ENCODE data around the gene ACTN4. TPM values are rescaled to one million over a fixed set of nuclear protein-coding genes. Genes with fewer than 3 reads are reported as not detected.

Gene ACTN4
- total and polyA plus RNA-seq, 2 of the 4 experiments (the other 2 are of a cell fraction): 541 to 659 TPM

- peak overlapping the region; percentile 90 for H4K5ac ChIP-seq (ENCODE audit: low read depth, low read length)
- peak overlapping the region; percentile 93 for H3K18ac ChIP-seq (ENCODE audit: low read depth, low read length)
- peak overlapping the region; percentile 83 for H3K4ac ChIP-seq (ENCODE audit: low read depth, low read length)
- H4K20me1 ChIP-seq (ENCODE audit: insufficient read depth, low read length): peaks cover 56% of the 10 kb centered on the region
- H2AK9ac ChIP-seq (replicated peaks; ENCODE audit: low read depth, low read length, poor library complexity): peak overlapping the region; percentile 88
- H3K4me3 ChIP-seq (ENCODE audit: insufficient read depth, low read depth, low read length): peak overlapping the region; percentile 80
- peaks cover 14% of the 10 kb centered on the region for H3K9me1 ChIP-seq (ENCODE audit: insufficient read depth, low read length)
- H3K4me2 ChIP-seq (ENCODE audit: low read depth, low read length): peak overlapping the region; percentile 100
- in situ Hi-C loops (cut with MboI; ENCODE audit: low sequenced_read_pairs) (loop anchor here (25.0 kb wide), 1 partner anchor 412 kb away; no protein-coding TSS in a partner anchor), intact Hi-C loops (cut with micrococcal nuclease) (loop anchor here (2.0 to 5.0 kb wide), 2 partner anchors 62 to 283 kb away; partner anchors contain the start of genes MRPS12 and SARS2), dilution Hi-C loops (cut with HindIII; ENCODE audit: low sequenced_read_pairs, unreplicated experiment) (no loop called here)
- peak overlapping the region; percentile 87 to 91 for H4K8ac ChIP-seq (ENCODE audit: low read depth in 2 of 2, low read length in 2 of 2)
- ChIA-PET CTCF (interaction anchor here (1.1 kb wide), 1 partner anchor 14 kb away, joined by 3 read pairs; no protein-coding TSS in a partner anchor), POLR2A (ENCODE audit: unreplicated experiment) (interaction anchor here (0.6 to 1.0 kb wide), 3 partner anchors 14 to 286 kb away, joined by 3 to 4 read pairs (median 3); no protein-coding TSS in a partner anchor)
- WGBS, 2 experiments (ENCODE audit: extremely low coverage in 2 of 2, insufficient read length in 1 of 2): 2% methylated on average over 10 of the region's 13 CpGs; no CpG with 5 or more reads in 1 of the 2 experiments
- peaks cover 26% of the 10 kb centered on the region for H3K4me1 ChIP-seq (ENCODE audit: control insufficient read depth, insufficient read depth, low read length)
- 0 out of 2 replicates have a peak, but pooled peaks cover 1% of the 10 kb centered on the region for H3K36me3 ChIP-seq (ENCODE audit: control insufficient read depth, insufficient read depth, low read length)
- H3K56ac ChIP-seq (ENCODE audit: extremely low read depth, insufficient read depth, low read length): peak overlapping the region; percentile 97
- H2AK5ac ChIP-seq (ENCODE audit: low read depth, low read length): peak overlapping the region; percentile 97
- TF ChIP-seq RAD21 (IDR thresholded peaks at IDR 0.05; ENCODE audit: low read length) (peak; percentile 17; the same call in 1 of the 2 replicates), POLR2A (IDR thresholded peaks at IDR 0.05; ENCODE audit: low read depth, low read length) (no peak), SMC3 (IDR thresholded peaks at IDR 0.05; ENCODE audit: low read depth, low read length) (no peak), ELK1 (IDR thresholded peaks at IDR 0.05; ENCODE audit: borderline replicate concordance, low read depth, low read length) (no peak), MAZ (IDR thresholded peaks at IDR 0.05; ENCODE audit: borderline replicate concordance, low read depth, low read length) (no peak)
- H3K79me1 ChIP-seq (ENCODE audit: low read depth in 1 of 2, low read length in 2 of 2): peaks cover 0 to 20% of the 10 kb centered on the region in 2 experiments; a peak in 2 of 4 replicates
- no TSS peak for BruUV-seq (replicated peaks)
- peak overlapping the region; percentile 86; the same call in 2 of the 3 replicates for H2BK15ac ChIP-seq (ENCODE audit: low read depth, low read length)
- H3K27me3 ChIP-seq (ENCODE audit: control insufficient read depth, insufficient read depth, low read length): no peaks in the 10 kb centered on the region
- H3K9ac ChIP-seq (ENCODE audit: low read depth, low read length): peak overlapping the region; percentile 100
- peak overlapping the region; percentile 91 for H3K27ac ChIP-seq (ENCODE audit: insufficient read depth, low read length)
- H2BK5ac ChIP-seq (ENCODE audit: low read depth, low read length, poor library complexity, severe bottlenecking): peak overlapping the region; percentile 93
- no peaks in the 10 kb centered on the region for H3K9me3 ChIP-seq (ENCODE audit: control insufficient read depth, insufficient read depth, low read length)
- peak overlapping the region; percentile 75 for H2BK120ac ChIP-seq (ENCODE audit: low read depth, low read length)
- peak overlapping the region; percentile 79 for H4K91ac ChIP-seq (ENCODE audit: insufficient read depth, low read depth, low read length)
- H2AFZ ChIP-seq (replicated peaks; ENCODE audit: low read length, poor library complexity): peak overlapping the region; percentile 14
- peak overlapping the region; percentile 97 for H3K23ac ChIP-seq (ENCODE audit: low read depth, low read length)
- peak overlapping the region; percentile 93 for H3K14ac ChIP-seq (replicated peaks; ENCODE audit: low read depth, low read length)
- ATAC-seq (ENCODE audit: low read depth) (no peak), DNase-seq (no peak)
- H2BK20ac ChIP-seq (ENCODE audit: low read depth, low read length): peak overlapping the region; percentile 48
Observed at GRCh38 chr19:38648769-38649304, 1.4 kb downstream of the ACTN4 start.

All from IMR-90 (cell line).